ENCODE results near the gene DLK1.
A peak's percentile ranks its signal among the peaks of the same experiment; 100 is the strongest.

Gene DLK1

DNA sequence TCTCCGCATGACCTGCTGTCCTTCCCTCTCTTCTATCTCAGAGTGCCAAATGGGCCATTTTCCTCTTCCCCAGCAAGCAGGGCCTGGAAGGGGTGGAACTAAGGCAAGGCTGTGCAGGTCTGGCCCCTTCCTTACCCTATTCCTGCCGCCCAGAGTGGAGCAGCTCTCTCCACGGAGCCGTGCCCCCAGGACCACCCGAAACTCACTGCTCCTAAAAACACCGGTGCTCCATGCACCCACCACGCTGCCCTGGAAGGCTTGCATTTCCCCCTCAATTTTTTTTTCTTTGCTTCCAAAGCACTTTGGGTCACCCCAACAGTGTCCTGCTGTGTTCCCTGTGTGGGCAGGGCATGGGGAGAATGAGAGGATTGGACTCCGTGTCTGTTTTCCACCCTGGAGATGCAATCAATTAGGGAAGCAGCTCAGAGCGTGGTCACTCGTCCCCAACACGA is 50.7 kb downstream of the DLK1 start:
- DNase-seq (ENCODE audit: low spot score): no peak

DNA sequence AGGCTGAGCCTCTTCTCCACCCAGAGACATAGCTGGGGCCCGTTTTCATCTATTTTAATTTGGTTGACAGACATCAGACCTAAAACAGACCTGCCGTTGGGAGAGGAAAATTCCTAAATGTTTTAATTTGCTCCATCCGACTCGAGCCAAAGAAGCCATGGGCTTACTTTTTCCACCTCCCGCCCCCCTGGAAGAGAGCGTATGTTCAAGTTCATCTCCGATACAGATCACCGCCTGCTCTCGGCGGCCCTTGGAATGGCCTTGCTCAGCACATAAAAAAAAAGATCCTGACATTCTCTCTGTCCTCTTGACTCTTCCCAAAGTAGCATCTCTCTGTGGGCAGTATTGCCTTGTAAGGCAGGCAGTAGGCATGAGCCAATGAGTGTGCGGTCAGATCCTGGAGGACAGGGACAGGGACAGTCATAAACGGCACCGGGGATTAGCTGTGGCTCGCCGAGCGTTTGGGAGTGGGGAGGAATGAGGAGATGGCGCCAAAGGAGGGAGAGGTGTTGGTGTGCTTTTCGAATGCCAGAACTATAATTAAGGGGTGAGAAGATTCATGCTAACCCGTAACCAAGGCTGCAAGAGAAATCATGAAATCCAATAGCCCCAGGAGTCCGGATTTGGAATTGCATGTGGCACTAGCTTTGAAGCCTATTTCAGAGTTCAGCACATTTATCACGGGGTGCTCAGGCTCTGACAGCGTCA is 51.3 kb downstream of the DLK1 start:
- DNase-seq (ENCODE audit: low spot score): peak; percentile 67

GRCh38 chr14:100778526-100778882 is 51.8 kb downstream of the DLK1 start:
- DNase-seq (ENCODE audit: low spot score): no peak

- DNase-seq (ENCODE audit: low spot score): peak; percentile 20
Observed at GRCh38 chr14:100778951-100779690, 52.4 kb downstream of the DLK1 start.

- DNase-seq (ENCODE audit: low spot score): no peak
Observed at GRCh38 chr14:100779691-100780080, 53.0 kb downstream of the DLK1 start.

- DNase-seq (ENCODE audit: low spot score): no peak
Observed at GRCh38 chr14:100780246-100780645, 53.6 kb downstream of the DLK1 start.

DNA sequence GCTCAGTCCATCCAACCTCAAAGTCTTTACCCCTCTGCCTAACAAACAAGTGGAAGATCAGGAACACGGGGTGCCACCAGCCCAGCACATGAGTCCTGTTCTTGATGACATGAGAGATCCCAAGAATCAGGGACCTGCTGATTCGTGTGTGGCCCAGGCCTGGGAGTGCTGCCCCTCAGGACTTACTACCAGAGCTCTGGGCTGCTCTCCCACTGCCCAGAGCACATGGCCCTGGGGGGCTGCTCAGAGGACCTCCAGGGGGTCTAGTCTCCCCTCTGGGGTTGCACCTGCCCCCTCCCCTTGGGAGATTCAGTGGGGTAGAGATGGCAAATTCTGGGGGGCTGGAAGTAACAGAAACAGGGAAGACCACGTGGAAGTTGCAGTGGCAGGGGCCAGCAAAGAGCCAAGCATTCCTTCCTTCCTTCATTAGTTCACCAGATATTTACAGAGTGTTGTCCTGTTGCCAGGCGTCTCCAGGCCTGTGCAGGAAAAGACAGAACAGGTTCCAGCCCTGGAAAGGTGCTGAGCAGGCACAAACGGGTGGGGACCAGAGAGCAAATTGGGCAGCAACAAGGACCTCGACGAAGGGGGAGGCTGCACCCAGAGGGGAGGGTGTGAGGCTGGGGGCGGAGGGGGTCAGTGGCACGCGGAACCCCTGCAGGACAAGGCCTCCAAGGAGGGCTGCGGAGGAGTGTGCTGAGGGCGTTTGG is 54.1 kb downstream of the DLK1 start:
- no peak for DNase-seq (ENCODE audit: low spot score)

GRCh38 chr14:100781952-100782351 is 55.3 kb downstream of the DLK1 start:
- DNase-seq (ENCODE audit: low spot score): no peak

- no peak for DNase-seq (ENCODE audit: low spot score)
Observed at GRCh38 chr14:100782516-100783320, 56.0 kb downstream of the DLK1 start.

- no peak for DNase-seq (ENCODE audit: low spot score)
Observed at GRCh38 chr14:100783630-100784370, 57.1 kb downstream of the DLK1 start.

DNA sequence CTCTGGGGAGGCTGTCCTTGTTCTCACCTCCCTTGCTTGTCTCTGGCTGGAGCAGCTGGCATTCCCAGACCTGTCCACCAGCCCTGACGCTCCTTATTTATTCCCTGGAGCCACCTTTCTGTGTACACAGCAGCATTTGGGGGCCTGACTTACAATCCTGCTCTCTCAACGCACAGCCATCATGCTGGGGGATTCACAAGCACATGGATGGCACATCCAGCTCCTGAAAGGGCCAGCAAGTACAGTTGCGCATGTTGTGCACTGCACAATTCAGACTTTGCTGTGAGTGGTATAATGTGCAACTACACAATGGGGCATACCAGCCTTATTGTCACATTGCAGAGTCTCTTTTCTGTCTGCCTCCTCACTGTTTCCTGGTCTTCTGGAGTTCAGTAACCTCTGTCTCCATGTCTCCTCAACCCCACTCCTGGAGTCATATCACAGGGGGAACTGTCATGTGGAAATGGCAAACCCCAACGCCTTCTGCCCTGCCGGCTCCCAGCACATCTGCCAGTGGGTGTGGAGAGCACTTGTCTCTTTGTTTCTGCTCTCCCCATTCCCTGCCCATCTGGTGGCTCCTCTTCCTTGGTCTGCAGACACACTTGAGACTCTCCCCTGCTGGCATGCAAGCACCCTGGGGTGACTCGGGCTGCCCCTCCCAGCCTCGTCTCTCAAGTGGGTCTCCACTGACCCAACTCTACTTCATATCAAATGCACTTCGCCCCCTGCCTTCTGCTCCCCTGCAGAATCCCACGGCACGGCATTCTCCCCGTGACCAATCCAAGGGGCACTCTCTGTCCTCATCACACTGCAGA is 58.0 kb downstream of the DLK1 start:
- no peak for DNase-seq (ENCODE audit: low spot score)

DNA sequence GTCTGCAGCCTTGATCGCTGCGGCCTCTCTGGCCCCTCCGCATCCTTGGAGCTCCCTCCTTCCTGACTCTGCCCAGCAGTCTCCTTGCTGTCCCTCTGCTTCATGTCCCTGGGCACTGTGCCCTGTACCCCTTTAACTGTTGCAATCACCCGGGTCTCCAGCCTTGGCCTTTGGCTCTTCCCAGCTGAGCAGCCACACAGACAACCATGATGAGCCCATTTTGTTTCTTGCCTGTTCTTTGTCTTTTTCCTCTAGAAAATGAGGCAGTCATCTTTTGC is 58.6 kb downstream of the DLK1 start:
- no peak for DNase-seq (ENCODE audit: low spot score)

DNA sequence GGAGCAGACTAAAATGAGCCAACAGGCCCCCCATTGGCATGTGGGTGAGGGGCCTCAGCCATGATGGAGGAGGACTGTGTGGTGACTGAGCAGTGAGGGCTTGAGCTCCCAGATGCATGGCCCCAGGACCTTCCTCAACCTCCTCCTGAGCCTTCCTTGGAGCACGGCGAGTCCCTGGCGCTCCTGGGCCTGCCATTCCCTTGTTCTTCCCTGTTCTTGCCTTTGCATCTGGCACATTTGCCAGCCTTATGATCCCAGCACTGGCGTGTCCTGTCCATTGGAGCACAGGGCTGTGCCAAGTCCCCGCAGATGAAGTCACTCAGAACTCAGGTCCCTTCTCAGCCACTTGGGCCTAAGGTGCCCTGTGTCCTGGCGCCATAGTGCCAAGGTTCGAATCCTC is 58.9 kb downstream of the DLK1 start:
- no peak for DNase-seq (ENCODE audit: low spot score)

DNA sequence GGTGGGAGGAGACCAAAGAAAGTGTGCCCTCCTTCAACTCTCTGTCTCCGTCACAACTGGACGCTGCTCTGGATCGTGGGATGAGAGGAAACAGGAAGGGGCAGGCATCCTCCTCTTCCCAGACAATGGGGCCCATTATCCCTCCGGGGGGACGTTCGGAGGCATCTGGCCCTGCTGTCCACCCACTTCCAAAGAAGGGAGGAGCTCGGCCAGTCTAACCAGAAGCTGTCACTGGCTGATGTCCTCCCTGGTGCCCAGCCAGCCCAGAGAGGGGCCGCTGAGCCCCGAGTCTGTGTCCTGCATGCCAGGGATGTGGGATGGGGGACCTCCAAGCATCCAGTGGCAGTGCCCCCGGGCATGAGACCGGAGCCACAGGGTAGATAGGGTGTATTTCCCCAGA is 59.4 kb downstream of the DLK1 start:
- DNase-seq (ENCODE audit: low spot score): no peak

GRCh38 chr14:100786576-100787219 is 60.0 kb downstream of the DLK1 start:
- DNase-seq (ENCODE audit: low spot score): no peak

- DNase-seq (ENCODE audit: low spot score): no peak
Observed at GRCh38 chr14:100787659-100788058, 61.0 kb downstream of the DLK1 start.

All from cerebellar cortex (tissue), 1 donor.